Large intestine (tissue), 3 donors: ENCODE measurements around the gene CCSER1. TPM values are rescaled to one million over a fixed set of nuclear protein-coding genes. Genes with fewer than 3 reads are reported as not detected.
"Not testable (repeated sequence)": the region's sequence is repeated elsewhere in the genome, so short reads cannot be mapped to it uniquely, and the experiment has no call there.

Source experiments
- DNase-seq, 2 donors: peaks; one replicate each; pipeline versions ENCODE4 v3.0.0 to v3.0.0-alpha.2; 2013
- H3K27ac ChIP-seq: one replicate; pipeline ENCODE4 v1.5.1; 2013; ENCODE audit warnings: low read length
- H3K27me3 ChIP-seq: 2 replicates; pipeline ENCODE4 v1.6.1; 2013; ENCODE audit warnings: low read length; ENCODE audit not compliant: control insufficient read depth, insufficient read depth
- H3K36me3 ChIP-seq: 2 replicates; pipeline ENCODE4 v1.6.1; 2013; ENCODE audit warnings: low read length; ENCODE audit not compliant: control insufficient read depth, insufficient read depth
- H3K4me1 ChIP-seq: one replicate; pipeline ENCODE4 v1.6.1; 2013; ENCODE audit warnings: low read length; ENCODE audit not compliant: control insufficient read depth, insufficient read depth
- H3K4me3 ChIP-seq: one replicate; pipeline ENCODE4 v1.5.1; 2013; ENCODE audit warnings: low read length
- H3K9me3 ChIP-seq: one replicate; pipeline ENCODE4 v1.6.1; 2013; ENCODE audit warnings: mild to moderate bottlenecking, low read depth, low read length, moderate library complexity; ENCODE audit not compliant: control insufficient read depth
- WGBS: methylation state at CpG from one replicate; pipeline ENCODE4 v1.1.5; 2013; ENCODE audit warnings: low lambda C conversion rate; ENCODE audit not compliant: insufficient coverage; 5-methylcytosine and 5-hydroxymethylcytosine counted together
- polyA plus RNA-seq: library from polyadenylated mRNA; unstranded; fragments of 120-200 nt; gene quantifications from one replicate; pipeline ENCODE4 v1.2.1, GENCODE V29; 2013

CCSER1 gene
- polyA plus RNA-seq, 1 donor, result 9.5 TPM

DNA sequence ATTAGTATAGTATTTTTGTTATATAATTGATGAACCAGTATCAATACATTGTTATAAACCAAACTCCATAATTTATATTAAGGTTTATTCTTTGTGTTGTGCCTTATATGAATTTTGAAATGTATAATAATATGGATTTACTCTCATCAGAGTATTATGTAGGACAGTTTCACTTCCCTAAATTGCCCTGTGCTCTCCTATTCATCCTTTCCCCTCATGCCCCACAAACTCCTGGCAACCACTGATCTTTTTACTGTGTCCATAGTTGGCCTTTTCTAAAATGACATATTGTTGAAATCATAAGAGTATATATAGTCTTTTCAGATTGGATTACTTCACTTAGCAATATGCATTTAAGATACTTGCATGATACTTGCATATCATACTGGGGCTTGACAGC lies 1218.4 kb downstream of the CCSER1 start:
- H3K4me1 ChIP-seq, result no peaks in the 10 kb centered on the region
- no peak for DNase-seq
- H3K27ac ChIP-seq, result no peak overlapping the region

GRCh38 chr4:91356496-91356895 lies 1229.3 kb downstream of the CCSER1 start:
- H3K4me1 ChIP-seq, DNase-seq, H3K4me3 ChIP-seq, H3K27me3 ChIP-seq, H3K36me3 ChIP-seq, H3K9me3 ChIP-seq, H3K27ac ChIP-seq: not testable (repeated sequence)
- WGBS, result no CpG with 5 or more reads among the region's 4 CpGs

More for the DNA sequence above, 1218.4 kb downstream of the CCSER1 start:
- H3K27me3 ChIP-seq, result no peaks in the 10 kb centered on the region
- no peaks in the 10 kb centered on the region for H3K9me3 ChIP-seq
- no peak overlapping the region for H3K4me3 ChIP-seq
- H3K36me3 ChIP-seq, result no peaks in the 10 kb centered on the region

- DNase-seq, H3K36me3 ChIP-seq, H3K4me3 ChIP-seq, H3K27ac ChIP-seq, H3K9me3 ChIP-seq, H3K27me3 ChIP-seq, H3K4me1 ChIP-seq: not testable (repeated sequence)
- 67% methylated on average over 1 of the region's 3 CpGs for WGBS
These were observed 1230.8 kb downstream of the CCSER1 start for GRCh38 chr4:91358016-91358415.

GRCh38 chr4:91358621-91359020 lies 1231.4 kb downstream of the CCSER1 start:
- not testable (repeated sequence) for H3K4me3 ChIP-seq, H3K4me1 ChIP-seq, H3K27me3 ChIP-seq, H3K9me3 ChIP-seq, H3K27ac ChIP-seq, DNase-seq, H3K36me3 ChIP-seq
- WGBS, result no CpG with 5 or more reads among the region's 13 CpGs

GRCh38 chr4:91359041-91360031 lies 1232.1 kb downstream of the CCSER1 start:
- Histone ChIP-seq H3K27me3 (no peaks in the 10 kb centered on the region), H3K36me3 (no peaks in the 10 kb centered on the region), H3K4me3 (no peak overlapping the region), H3K4me1 (no peaks in the 10 kb centered on the region), H3K27ac (no peak overlapping the region), H3K9me3 (no peaks in the 10 kb centered on the region)
- 86% methylated on average over 3 of the region's 8 CpGs for WGBS
- no peak for DNase-seq

- Histone ChIP-seq H3K27me3 (no peaks in the 10 kb centered on the region), H3K36me3 (no peaks in the 10 kb centered on the region), H3K4me1 (no peaks in the 10 kb centered on the region), H3K4me3 (no peak overlapping the region), H3K27ac (no peak overlapping the region), H3K9me3 (no peaks in the 10 kb centered on the region)
- WGBS, result no CpG with 5 or more reads among the region's 1 CpG
- DNase-seq, result no peak
These were observed 1234.9 kb downstream of the CCSER1 start for GRCh38 chr4:91362125-91362524.

DNA sequence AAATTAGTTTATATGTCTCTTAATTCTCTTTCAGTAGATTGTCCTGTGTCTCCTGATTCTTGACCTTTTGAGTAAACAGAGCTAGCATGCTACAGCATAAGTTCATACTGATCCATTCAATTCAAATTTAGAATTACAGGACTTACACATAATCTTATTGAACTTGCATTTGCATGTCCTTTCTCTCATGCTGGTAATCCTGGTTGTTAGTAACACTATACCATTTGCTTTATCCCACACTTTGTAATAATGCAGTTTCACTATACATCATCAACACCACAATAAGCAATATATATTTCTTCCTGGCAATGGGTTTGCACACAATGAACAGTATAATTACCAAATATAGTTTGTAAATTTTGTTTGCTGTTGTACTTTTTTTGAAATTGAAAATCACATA lies 1239.4 kb downstream of the CCSER1 start:
- no peaks in the 10 kb centered on the region for H3K36me3 ChIP-seq
- H3K27me3 ChIP-seq, result no peaks in the 10 kb centered on the region

GRCh38 chr4:91369116-91369515 lies 1241.9 kb downstream of the CCSER1 start:
- Histone ChIP-seq H3K36me3 (no peaks in the 10 kb centered on the region), H3K4me1 (no peaks in the 10 kb centered on the region), H3K27me3 (no peaks in the 10 kb centered on the region), H3K9me3 (no peaks in the 10 kb centered on the region), H3K27ac (no peak overlapping the region), H3K4me3 (no peak overlapping the region)
- no peak for DNase-seq
- no CpG with 5 or more reads among the region's 3 CpGs for WGBS

More for the DNA sequence above, 1239.4 kb downstream of the CCSER1 start:
- H3K27ac ChIP-seq, result no peak overlapping the region
- H3K4me3 ChIP-seq, result no peak overlapping the region
- H3K4me1 ChIP-seq, result no peaks in the 10 kb centered on the region
- no peak for DNase-seq
- no peaks in the 10 kb centered on the region for H3K9me3 ChIP-seq

DNA sequence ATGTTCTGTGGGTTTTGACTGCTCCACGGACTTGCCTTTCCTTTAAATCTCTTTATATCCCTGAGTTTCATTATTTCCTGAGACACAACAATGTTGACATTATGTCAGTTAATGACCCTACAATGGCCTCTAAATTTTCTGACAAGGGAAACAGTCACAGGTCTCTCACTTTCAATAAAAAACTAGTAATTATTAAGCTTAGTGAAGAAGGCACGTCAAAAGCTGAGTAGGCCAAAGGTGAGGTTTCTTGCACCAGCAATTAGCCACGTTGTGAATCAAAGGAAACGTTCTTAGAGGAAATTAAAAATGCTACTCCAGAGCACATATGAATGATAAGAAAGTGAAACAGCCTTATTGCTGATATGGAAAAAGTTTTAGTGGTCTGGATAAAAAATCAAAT lies 1246.4 kb downstream of the CCSER1 start:
- DNase-seq, result peak; percentile 38 to 74

GRCh38 chr4:91405431-91405830 lies 1278.2 kb downstream of the CCSER1 start:
- not testable (repeated sequence) for H3K27me3 ChIP-seq, H3K9me3 ChIP-seq

More for the DNA sequence above, 1246.4 kb downstream of the CCSER1 start:
- Histone ChIP-seq H3K9me3 (no peaks in the 10 kb centered on the region), H3K27ac (peak overlapping the region; percentile 40), H3K4me1 (no peaks in the 10 kb centered on the region), H3K27me3 (no peaks in the 10 kb centered on the region), H3K36me3 (no peaks in the 10 kb centered on the region), H3K4me3 (no peak overlapping the region)
- 20% methylated on average over 1 of the region's 4 CpGs for WGBS

DNA sequence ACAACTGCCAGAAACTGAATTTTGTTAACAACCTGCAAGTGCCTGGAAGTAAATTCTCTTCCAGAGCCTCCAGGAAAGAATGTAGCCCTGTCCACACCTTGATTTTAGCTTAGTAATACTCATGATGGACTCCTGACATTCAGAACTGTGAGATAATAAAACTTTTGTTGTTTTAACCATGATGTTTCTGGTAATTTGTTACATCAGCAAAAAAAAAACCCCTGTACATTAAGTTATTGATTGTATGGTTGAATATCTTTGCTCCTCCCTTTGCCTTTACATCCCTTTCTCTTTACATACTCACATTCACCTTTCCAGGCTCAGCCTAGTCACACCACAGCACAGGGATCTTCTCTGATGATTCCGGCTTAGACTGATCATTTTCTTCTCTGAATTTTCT lies 1294.8 kb downstream of the CCSER1 start:
- H3K9me3 ChIP-seq, result no peaks in the 10 kb centered on the region
- H3K27ac ChIP-seq, result no peak overlapping the region
- 83% methylated on average over 1 of the region's 1 CpG for WGBS
- H3K36me3 ChIP-seq, result no peaks in the 10 kb centered on the region
- no peak for DNase-seq
- no peaks in the 10 kb centered on the region for H3K27me3 ChIP-seq
- H3K4me3 ChIP-seq, result no peak overlapping the region
- no peaks in the 10 kb centered on the region for H3K4me1 ChIP-seq

More at GRCh38 chr4:91405431-91405830, 1278.2 kb downstream of the CCSER1 start:
- not testable (repeated sequence) for H3K36me3 ChIP-seq, H3K27ac ChIP-seq, H3K4me3 ChIP-seq, H3K4me1 ChIP-seq, DNase-seq
- WGBS, result no CpG with 5 or more reads among the region's 7 CpGs
